ENCODE measurements around the gene TSTD1. TPM values are rescaled to one million over a fixed set of nuclear protein-coding genes. Genes with fewer than 3 reads are reported as not detected.

TSTD1 gene
- total and polyA plus RNA-seq, 7 donors: 2.5 to 33.9 (median 10.4) TPM

DNA sequence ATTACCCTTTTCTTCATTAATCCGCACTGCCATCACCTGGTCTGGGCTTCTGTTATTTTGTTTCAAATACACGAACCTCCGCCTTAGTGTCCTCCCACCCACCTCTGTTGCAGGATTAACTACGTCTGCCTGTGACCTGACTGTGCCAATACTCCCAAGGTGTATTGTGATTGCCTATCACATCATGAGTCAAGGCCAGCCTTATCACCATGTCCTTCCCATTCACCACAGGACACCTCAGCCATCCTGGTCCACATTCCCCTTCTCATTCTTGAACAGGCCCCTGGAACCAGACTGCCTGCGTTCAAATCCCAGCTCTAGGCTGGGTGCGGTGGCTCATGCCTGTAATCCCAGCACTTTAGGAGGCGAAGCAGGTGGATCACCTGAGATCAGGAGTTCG, 32.2 kb downstream of the TSTD1 start:
- Histone ChIP-seq H3K4me3 (no peak overlapping the region), H3K4me1 (no peaks in the 10 kb centered on the region), H3K9me3 (no peaks in the 10 kb centered on the region), H3K27me3 (ENCODE audit: insufficient read depth in 3 of 3, low read length in 2 of 3) (no peaks in the 10 kb centered on the region), H3K36me3 (ENCODE audit: insufficient read depth in 1 of 2, low read depth in 1 of 2) (no peaks in the 10 kb centered on the region), H3K27ac (no peak overlapping the region)
- DNase-seq (no peak), ATAC-seq (no peak)
- 95 to 96% (median 95%) methylated on average over 8 of the region's 8 CpGs for WGBS, 3 donors
- no peak for TF ChIP-seq CTCF (IDR thresholded peaks at IDR 0.05)
- intact Hi-C loops (cut with DNase I): no loop called here

- H3K27ac ChIP-seq: no peak overlapping the region
- ATAC-seq: no peak
- intact Hi-C loops (cut with DNase I): no loop called here
- H3K4me3 ChIP-seq: no peak overlapping the region
- no peaks in the 10 kb centered on the region for H3K27me3 ChIP-seq (ENCODE audit: insufficient read depth in 3 of 3, low read length in 2 of 3)
- H3K9me3 ChIP-seq: no peaks in the 10 kb centered on the region
- H3K4me1 ChIP-seq: no peaks in the 10 kb centered on the region
- 56 to 69% (median 61%) methylated on average over 5 of the region's 5 CpGs for WGBS, 3 donors
- DNase-seq: no peak
- H3K36me3 ChIP-seq (ENCODE audit: insufficient read depth in 1 of 2, low read depth in 1 of 2): no peaks in the 10 kb centered on the region
- no peak for TF ChIP-seq CTCF (IDR thresholded peaks at IDR 0.05)
Observed at GRCh38 chr1:161001525-161001924, 37.2 kb downstream of the TSTD1 start.

DNA sequence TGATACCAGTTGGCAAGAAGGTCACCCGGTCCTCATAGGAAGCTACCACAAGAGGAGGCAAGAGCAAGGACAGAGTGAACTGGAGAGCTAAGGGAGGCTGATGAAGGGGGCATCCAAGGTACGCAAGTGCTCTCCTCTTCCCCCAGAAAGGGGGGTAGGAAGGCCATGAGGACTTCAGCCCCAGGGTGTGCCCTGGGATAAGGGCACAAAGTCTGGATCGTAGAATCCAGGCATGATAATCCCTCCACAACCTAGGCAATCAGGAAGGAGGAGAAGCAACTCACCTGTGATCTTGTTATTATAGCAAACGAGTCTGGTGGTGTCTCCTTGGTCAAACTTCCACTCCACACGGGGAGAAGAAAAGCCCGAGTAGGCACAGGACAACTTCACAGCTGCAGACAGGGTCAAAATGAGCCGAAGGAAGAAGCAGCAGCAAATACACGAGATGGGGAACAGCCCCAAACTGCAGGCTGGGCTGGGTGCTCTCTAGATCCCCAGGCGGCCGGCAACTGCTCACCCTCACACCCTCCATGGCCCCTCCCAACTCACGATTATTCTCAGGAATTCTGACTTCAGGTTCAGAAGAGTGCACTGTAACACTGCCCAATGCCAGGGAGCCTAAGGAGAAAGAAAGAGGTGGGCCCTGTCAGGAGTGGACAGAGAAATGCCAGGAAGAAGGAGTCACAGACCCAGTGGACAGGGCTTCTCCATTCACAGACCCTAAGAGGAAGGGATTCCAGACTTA, 37.9 kb downstream of the TSTD1 start:
- Histone ChIP-seq H3K9me3 (no peaks in the 10 kb centered on the region), H3K4me3 (no peak overlapping the region), H3K36me3 (ENCODE audit: insufficient read depth in 1 of 2, low read depth in 1 of 2) (no peaks in the 10 kb centered on the region), H3K27ac (no peak overlapping the region), H3K4me1 (no peaks in the 10 kb centered on the region), H3K27me3 (ENCODE audit: insufficient read depth in 3 of 3, low read length in 2 of 3) (no peaks in the 10 kb centered on the region)
- DNase-seq (no peak), ATAC-seq (no peak)
- TF ChIP-seq CTCF (IDR thresholded peaks at IDR 0.05): no peak
- WGBS, 3 donors: 79 to 89% (median 86%) methylated on average over 11 of the region's 11 CpGs
- intact Hi-C loops (cut with DNase I): no loop called here

DNA sequence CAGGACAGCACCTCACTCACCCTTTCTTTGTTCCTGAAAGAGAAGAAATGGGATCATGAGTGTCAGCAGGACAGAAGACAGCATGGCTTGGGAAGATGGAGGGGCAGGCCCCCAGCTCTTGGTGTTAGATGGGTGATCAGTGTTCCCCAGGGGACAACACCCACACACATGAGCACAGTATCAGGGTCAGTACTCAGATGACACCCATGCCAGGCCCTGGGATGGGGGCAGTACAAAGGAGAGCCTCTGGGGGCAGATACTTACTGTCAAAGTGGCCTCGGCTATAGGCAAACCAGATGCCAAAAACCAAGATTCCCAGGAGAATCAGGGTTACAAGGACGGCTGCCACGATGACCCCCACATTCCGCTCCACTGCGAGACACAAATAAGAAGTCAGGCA, 39.4 kb downstream of the TSTD1 start:
- H3K4me1 ChIP-seq: no peaks in the 10 kb centered on the region
- ATAC-seq (no peak), DNase-seq (no peak)
- intact Hi-C loops (cut with DNase I): loop anchor here in 1 of 2 donors (5.0 kb wide), 1 partner anchor 138 kb away; no protein-coding TSS in a partner anchor
- H3K27me3 ChIP-seq (ENCODE audit: insufficient read depth in 3 of 3, low read length in 2 of 3): no peaks in the 10 kb centered on the region
- H3K27ac ChIP-seq: no peak overlapping the region
- WGBS, 3 donors: 86 to 91% (median 87%) methylated on average over 5 of the region's 5 CpGs
- no peak overlapping the region for H3K4me3 ChIP-seq
- TF ChIP-seq CTCF (IDR thresholded peaks at IDR 0.05): no peak
- no peaks in the 10 kb centered on the region for H3K9me3 ChIP-seq
- H3K36me3 ChIP-seq (ENCODE audit: insufficient read depth in 1 of 2, low read depth in 1 of 2): no peaks in the 10 kb centered on the region
